K562 (cell line): ENCODE data around the gene PHLDB2.

Source experiments
- KLF6 ChIP-seq: fragments of 250-450 bp; sonication (Bioruptor Pico); IDR thresholded peaks from 2 replicates; pipeline ENCODE4 v1.4.0; 2020; ENCODE audit warnings: mild to moderate bottlenecking, moderate library complexity, borderline replicate concordance
- ZNF444 ChIP-seq: fragments of 250-450 bp; sonication (Bioruptor Pico); IDR thresholded peaks from 2 replicates; pipeline ENCODE4 v1.4.0; 2020; ENCODE audit warnings: mild to moderate bottlenecking, moderate library complexity
- TF ChIP-seq, protein P1 (sequence below), 3 experiments: IDR thresholded peaks in 2 of 3; conservative IDR thresholded peaks in 1 of 3; 2 replicates each; pipeline ENCODE4 v1.5.1; 2011 to 2012; ENCODE audit warnings: low read length in 3 of 3, mild to moderate bottlenecking in 3 of 3, control low read depth in 2 of 3, improper control_type of control experiment in 1 of 3, inconsistent platforms in 1 of 3, low read depth in 1 of 3, mixed read lengths in 1 of 3, moderate library complexity in 1 of 3; ENCODE audit not compliant: insufficient read depth in 2 of 3
- TF ChIP-seq, protein P2 (sequence below): sonication (generic); formaldehyde crosslinking; IDR thresholded peaks from 2 replicates; pipeline ENCODE4 v1.5.0; 2020; ENCODE audit warnings: missing genetic modification reagents
- TF ChIP-seq, protein P3 (sequence below): fragments of 450-650 bp; conservative IDR thresholded peaks from 2 replicates; pipeline ENCODE4 v1.6.1; 2016; ENCODE audit warnings: missing genetic modification characterization, low read depth, mild to moderate bottlenecking, control low read depth, missing compliant biosample characterization

DNA sequence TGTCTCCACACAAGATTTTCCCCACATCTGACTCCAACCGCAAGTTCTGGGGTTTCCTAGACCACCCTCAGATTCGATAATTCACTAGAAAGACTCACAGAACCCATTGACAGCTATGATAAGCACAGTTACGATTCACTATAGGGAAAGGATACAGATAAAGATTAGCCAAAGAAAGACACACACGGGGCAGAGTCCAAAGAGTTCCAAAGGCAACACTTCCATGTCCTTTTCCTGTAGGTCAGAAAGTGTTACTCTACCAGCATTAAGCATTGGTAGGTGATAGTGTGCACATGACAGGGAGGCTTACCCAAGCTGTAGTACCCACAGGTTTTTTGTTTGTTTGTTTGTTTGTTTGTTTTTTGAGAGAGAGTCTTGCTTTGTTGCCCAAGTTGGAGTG is 48.1 kb downstream of the PHLDB2 start:
- TF ChIP-seq, protein P1, sequence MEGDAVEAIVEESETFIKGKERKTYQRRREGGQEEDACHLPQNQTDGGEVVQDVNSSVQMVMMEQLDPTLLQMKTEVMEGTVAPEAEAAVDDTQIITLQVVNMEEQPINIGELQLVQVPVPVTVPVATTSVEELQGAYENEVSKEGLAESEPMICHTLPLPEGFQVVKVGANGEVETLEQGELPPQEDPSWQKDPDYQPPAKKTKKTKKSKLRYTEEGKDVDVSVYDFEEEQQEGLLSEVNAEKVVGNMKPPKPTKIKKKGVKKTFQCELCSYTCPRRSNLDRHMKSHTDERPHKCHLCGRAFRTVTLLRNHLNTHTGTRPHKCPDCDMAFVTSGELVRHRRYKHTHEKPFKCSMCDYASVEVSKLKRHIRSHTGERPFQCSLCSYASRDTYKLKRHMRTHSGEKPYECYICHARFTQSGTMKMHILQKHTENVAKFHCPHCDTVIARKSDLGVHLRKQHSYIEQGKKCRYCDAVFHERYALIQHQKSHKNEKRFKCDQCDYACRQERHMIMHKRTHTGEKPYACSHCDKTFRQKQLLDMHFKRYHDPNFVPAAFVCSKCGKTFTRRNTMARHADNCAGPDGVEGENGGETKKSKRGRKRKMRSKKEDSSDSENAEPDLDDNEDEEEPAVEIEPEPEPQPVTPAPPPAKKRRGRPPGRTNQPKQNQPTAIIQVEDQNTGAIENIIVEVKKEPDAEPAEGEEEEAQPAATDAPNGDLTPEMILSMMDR (IDR thresholded peaks at IDR 0.05 in 2 of 3, conservative IDR thresholded peaks at IDR 0.05 in 1 of 3; ENCODE audit: insufficient read depth in 2 of 3, low read depth in 1 of 3, low read length in 3 of 3): no peak
- TF ChIP-seq, protein P2, sequence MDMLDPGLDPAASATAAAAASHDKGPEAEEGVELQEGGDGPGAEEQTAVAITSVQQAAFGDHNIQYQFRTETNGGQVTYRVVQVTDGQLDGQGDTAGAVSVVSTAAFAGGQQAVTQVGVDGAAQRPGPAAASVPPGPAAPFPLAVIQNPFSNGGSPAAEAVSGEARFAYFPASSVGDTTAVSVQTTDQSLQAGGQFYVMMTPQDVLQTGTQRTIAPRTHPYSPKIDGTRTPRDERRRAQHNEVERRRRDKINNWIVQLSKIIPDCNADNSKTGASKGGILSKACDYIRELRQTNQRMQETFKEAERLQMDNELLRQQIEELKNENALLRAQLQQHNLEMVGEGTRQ (CRISPR knock-in tag): no peak
- TF ChIP-seq ZNF444: no peak
- TF ChIP-seq KLF6 (CRISPR knock-in tag): no peak
- TF ChIP-seq, protein P3, sequence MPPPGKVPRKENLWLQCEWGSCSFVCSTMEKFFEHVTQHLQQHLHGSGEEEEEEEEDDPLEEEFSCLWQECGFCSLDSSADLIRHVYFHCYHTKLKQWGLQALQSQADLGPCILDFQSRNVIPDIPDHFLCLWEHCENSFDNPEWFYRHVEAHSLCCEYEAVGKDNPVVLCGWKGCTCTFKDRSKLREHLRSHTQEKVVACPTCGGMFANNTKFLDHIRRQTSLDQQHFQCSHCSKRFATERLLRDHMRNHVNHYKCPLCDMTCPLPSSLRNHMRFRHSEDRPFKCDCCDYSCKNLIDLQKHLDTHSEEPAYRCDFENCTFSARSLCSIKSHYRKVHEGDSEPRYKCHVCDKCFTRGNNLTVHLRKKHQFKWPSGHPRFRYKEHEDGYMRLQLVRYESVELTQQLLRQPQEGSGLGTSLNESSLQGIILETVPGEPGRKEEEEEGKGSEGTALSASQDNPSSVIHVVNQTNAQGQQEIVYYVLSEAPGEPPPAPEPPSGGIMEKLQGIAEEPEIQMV (tag): no peak
